HepG2 (cell line): ENCODE data around the gene DNMBP. TPM values are rescaled to one million over a fixed set of nuclear protein-coding genes. Genes with fewer than 3 reads are reported as not detected.

Experiments used
- ADNP ChIP-seq: sonication (generic); formaldehyde crosslinking; IDR thresholded peaks from 2 replicates; pipeline ENCODE4 v1.4.0; 2020; ENCODE audit warnings: missing genetic modification reagents
- CSRNP2 ChIP-seq: sonication (generic); formaldehyde crosslinking; conservative IDR thresholded peaks from 2 replicates; pipeline ENCODE4 v1.8.0; 2022; ENCODE audit warnings: low read depth, missing genetic modification reagents
- DPF2 ChIP-seq: sonication (generic); formaldehyde crosslinking; IDR thresholded peaks from 2 replicates; pipeline ENCODE4 v1.4.0; 2020; ENCODE audit warnings: mild to moderate bottlenecking, low read depth, missing genetic modification reagents, borderline replicate concordance
- E2F5 ChIP-seq: sonication (generic); formaldehyde crosslinking; conservative IDR thresholded peaks from 2 replicates; pipeline ENCODE4 v1.4.0; 2020; ENCODE audit warnings: missing genetic modification reagents
- ELF4 ChIP-seq: sonication (generic); formaldehyde crosslinking; IDR thresholded peaks from 2 replicates; pipeline ENCODE4 v1.5.0; 2020; ENCODE audit warnings: missing genetic modification reagents, mild to moderate bottlenecking, moderate library complexity, borderline replicate concordance
- FOXA1 ChIP-seq, 2 experiments: fragments of 450-650 bp in 1 of 2; sonication (generic) in 1 of 2; formaldehyde crosslinking in 1 of 2; IDR thresholded peaks; 2 replicates each; pipeline versions ENCODE4 v1.4.0 to v1.6.1; 2016 to 2020; ENCODE audit warnings: missing genetic modification reagents in 1 of 2
- FOXA3 ChIP-seq: IDR thresholded peaks from 2 replicates; pipeline ENCODE4 v1.6.1; 2016; ENCODE audit warnings: missing genetic modification reagents, missing compliant biosample characterization
- HES4 ChIP-seq: sonication (generic); formaldehyde crosslinking; IDR thresholded peaks from 2 replicates; pipeline ENCODE4 v1.9.0; 2021; ENCODE audit warnings: mild to moderate bottlenecking, missing genetic modification reagents, borderline replicate concordance
- KDM5B ChIP-seq: sonication (generic); formaldehyde crosslinking; IDR thresholded peaks from 2 replicates; pipeline ENCODE4 v1.4.0; 2020; ENCODE audit warnings: missing genetic modification reagents, mild to moderate bottlenecking, borderline replicate concordance
- NFE2L2 ChIP-seq: fragments of 150-350 bp; IDR thresholded peaks from 2 replicates; pipeline ENCODE4 v1.6.1; 2014; ENCODE audit warnings: low read length
- NR2F6 ChIP-seq, 2 experiments: IDR thresholded peaks; 2 replicates each; pipeline ENCODE4 v1.6.1; 2016; ENCODE audit warnings: antibody characterized with exemption in 1 of 2, mild to moderate bottlenecking in 1 of 2
- SMAD3 ChIP-seq: sonication (generic); formaldehyde crosslinking; IDR thresholded peaks from 2 replicates; pipeline ENCODE4 v1.4.0; 2020; ENCODE audit warnings: missing genetic modification reagents
- TCF7 ChIP-seq: sonication (generic); IDR thresholded peaks from 2 replicates; pipeline ENCODE4 v1.6.1; 2016; ENCODE audit warnings: antibody characterized with exemption, low read depth
- TGIF2 ChIP-seq: IDR thresholded peaks from 2 replicates; pipeline ENCODE4 v1.6.1; 2016; ENCODE audit warnings: control low read depth, missing compliant biosample characterization
- ZBTB8A ChIP-seq: sonication (generic); formaldehyde crosslinking; IDR thresholded peaks from 2 replicates; pipeline ENCODE4 v1.4.0; 2020; ENCODE audit warnings: mild to moderate bottlenecking, low read depth, missing genetic modification reagents, borderline replicate concordance
- ZFP41 ChIP-seq: sonication (generic); formaldehyde crosslinking; IDR thresholded peaks from 2 replicates; pipeline ENCODE4 v1.4.0; 2020; ENCODE audit warnings: mild to moderate bottlenecking, missing genetic modification reagents, borderline replicate concordance
- ZNF20 ChIP-seq: sonication (generic); formaldehyde crosslinking; IDR thresholded peaks from 2 replicates; pipeline ENCODE4 v1.4.0; 2020; ENCODE audit warnings: mild to moderate bottlenecking, moderate library complexity, missing genetic modification reagents
- ZNF275 ChIP-seq: sonication (generic); formaldehyde crosslinking; IDR thresholded peaks from 2 replicates; pipeline ENCODE4 v1.8.0; 2022; ENCODE audit warnings: missing genetic modification reagents, mild to moderate bottlenecking, inconsistent platforms, borderline replicate concordance
- ZNF432 ChIP-seq: sonication (generic); formaldehyde crosslinking; IDR thresholded peaks from 2 replicates; pipeline ENCODE4 v1.5.0; 2020; ENCODE audit warnings: missing genetic modification reagents, mild to moderate bottlenecking, borderline replicate concordance
- ZNF530 ChIP-seq: sonication (generic); formaldehyde crosslinking; IDR thresholded peaks from 2 replicates; pipeline ENCODE4 v1.5.0; 2020; ENCODE audit warnings: low read depth, mild to moderate bottlenecking, missing genetic modification reagents
- ZNF543 ChIP-seq: sonication (generic); formaldehyde crosslinking; IDR thresholded peaks from 2 replicates; pipeline ENCODE4 v1.4.0; 2020; ENCODE audit warnings: mild to moderate bottlenecking, missing genetic modification reagents
- polyA plus RNA-seq, 8 experiments: library from polyadenylated mRNA; depleted of rRNA in 3 of 8; stranded (reverse) in 7 of 8; unstranded in 1 of 8; fragments of >200 nt; fragmentation: Illumina TruSeq in 4 of 8; extraction: Trizol in 4 of 8; gene quantifications; 2 replicates each; pipeline versions ENCODE4 v1.2.1 to v1.2.3, GENCODE V29; 2011 to 2016; ENCODE audit warnings: low read depth in 4 of 8, missing spikeins in 1 of 8, mixed read lengths in 1 of 8; ENCODE audit not compliant: insufficient read depth in 1 of 8
- total RNA-seq, 5 experiments: library from RNA; depleted of rRNA; stranded (reverse); fragments of >200 nt; fragmentation: Illumina TruSeq; extraction: Trizol; gene quantifications; 2 replicates each; pipeline ENCODE4 v1.2.3, GENCODE V29; 2016; ENCODE audit warnings: low read depth in 1 of 5
- TF ChIP-seq, protein P1 (sequence below): sonication (generic); formaldehyde crosslinking; IDR thresholded peaks from 2 replicates; pipeline ENCODE4 v1.4.0; 2020; ENCODE audit warnings: missing genetic modification reagents, borderline replicate concordance

Gene DNMBP
- total and polyA plus RNA-seq, 2 of the 13 experiments (the other 11 are each of a cell fraction or from before 2014, with no cell fraction given) = 3.6 to 6.3 TPM

- no peak for TF ChIP-seq CSRNP2 (CRISPR knock-in tag)
- TF ChIP-seq SMAD3 (CRISPR knock-in tag) = no peak
- TF ChIP-seq NFE2L2 = no peak
- TF ChIP-seq TCF7 = peak; percentile 54; the same call in 1 of the 2 replicates
- TF ChIP-seq ZNF275 (CRISPR knock-in tag) = no peak
- no peak for TF ChIP-seq ZBTB8A
- TF ChIP-seq ZNF432 = no peak
- no peak for TF ChIP-seq ZNF20 (CRISPR knock-in tag)
- TF ChIP-seq E2F5 = no peak
- TF ChIP-seq DPF2 (CRISPR knock-in tag) = peak; percentile 22; the same call in 1 of the 2 replicates
- no peak for TF ChIP-seq ZNF543 (CRISPR knock-in tag)
- TF ChIP-seq NR2F6 (IDR thresholded peaks at IDR 0.05) = peak; percentile 20; the same call in 1 of the 2 replicates
- peak; percentile 43; the same call in 1 of the 2 replicates for TF ChIP-seq NR2F6 (CRISPR knock-in tag; IDR thresholded peaks at IDR 0.05)
- peak; percentile 73 for TF ChIP-seq FOXA3
- TF ChIP-seq ZNF530 (CRISPR knock-in tag) = no peak
- TF ChIP-seq ZFP41 (CRISPR knock-in tag) = no peak
- TF ChIP-seq, protein P1, sequence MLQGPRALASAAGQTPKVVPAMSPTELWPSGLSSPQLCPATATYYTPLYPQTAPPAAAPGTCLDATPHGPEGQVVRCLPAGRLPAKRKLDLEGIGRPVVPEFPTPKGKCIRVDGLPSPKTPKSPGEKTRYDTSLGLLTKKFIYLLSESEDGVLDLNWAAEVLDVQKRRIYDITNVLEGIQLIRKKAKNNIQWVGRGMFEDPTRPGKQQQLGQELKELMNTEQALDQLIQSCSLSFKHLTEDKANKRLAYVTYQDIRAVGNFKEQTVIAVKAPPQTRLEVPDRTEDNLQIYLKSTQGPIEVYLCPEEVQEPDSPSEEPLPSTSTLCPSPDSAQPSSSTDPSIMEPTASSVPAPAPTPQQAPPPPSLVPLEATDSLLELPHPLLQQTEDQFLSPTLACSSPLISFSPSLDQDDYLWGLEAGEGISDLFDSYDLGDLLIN (CRISPR knock-in tag) = no peak
- no peak for TF ChIP-seq HES4 (CRISPR knock-in tag)
- no peak for TF ChIP-seq ELF4 (CRISPR knock-in tag)
- TF ChIP-seq FOXA1 (IDR thresholded peaks at IDR 0.05) = no peak
- TF ChIP-seq FOXA1 (CRISPR knock-in tag; IDR thresholded peaks at IDR 0.05) = peak; percentile 63
- no peak for TF ChIP-seq ADNP (CRISPR knock-in tag)
- TF ChIP-seq TGIF2 = peak; percentile 35; the same call in 1 of the 2 replicates
- TF ChIP-seq KDM5B (CRISPR knock-in tag) = no peak
These were observed 81.9 kb downstream of the DNMBP start (continued) for GRCh38 chr10:99927721-99928280.
